Kasumi-1 (cell line): ENCODE data around the gene OR5AP2.
"Not testable (repeated sequence)": the region's sequence is repeated elsewhere in the genome, so short reads cannot be mapped to it uniquely, and the experiment has no call there.

Experiments
- DNase-seq, 2 experiments: peaks; one replicate each; lab custom pipeline; 2025; lab: John Stamatoyannopoulos, UW

OR5AP2 gene

GRCh38 chr11:56642339-56642738, at the start of gene OR5AP2:
OR5AP2 (minus strand) TSS chr11:56642439; CDS start chr11:56642439, 0 bp downstream.
- DNase-seq: no peak

GRCh38 chr11:56691179-56691578, 48.9 kb upstream of the OR5AP2 start:
- DNase-seq: not testable (repeated sequence)

GRCh38 chr11:56688554-56689100, 46.4 kb upstream of the OR5AP2 start:
- DNase-seq: no peak

- DNase-seq: no peak
Observed at GRCh38 chr11:56670984-56671383, 28.7 kb upstream of the OR5AP2 start.

- no peak for DNase-seq
Observed at GRCh38 chr11:56663386-56663785, 21.1 kb upstream of the OR5AP2 start, which contains the start of gene OR5AR1. OR5AR1 (plus strand) TSS chr11:56663686; CDS start chr11:56663686, 0 bp downstream.

- DNase-seq: no peak
Observed at GRCh38 chr11:56659755-56660154, 17.5 kb upstream of the OR5AP2 start.

- DNase-seq: no peak
Observed at GRCh38 chr11:56637500-56637899, 4.7 kb downstream of the OR5AP2 start.

- no peak for DNase-seq
Observed at GRCh38 chr11:56636861-56637260, 5.4 kb downstream of the OR5AP2 start.

- no peak for DNase-seq
Observed at GRCh38 chr11:56632329-56632728, 9.9 kb downstream of the OR5AP2 start.

- DNase-seq: no peak
Observed at GRCh38 chr11:56625946-56626345, 16.3 kb downstream of the OR5AP2 start.

- peak; percentile 59 to 63 for DNase-seq
Observed at GRCh38 chr11:56624661-56625110, 17.6 kb downstream of the OR5AP2 start.

GRCh38 chr11:56611174-56611573, 31.1 kb downstream of the OR5AP2 start:
- no peak for DNase-seq

GRCh38 chr11:56592088-56592717, 50.0 kb downstream of the OR5AP2 start:
- not testable (repeated sequence) for DNase-seq
